MM.1S (cell line): Measurements from ENCODE around the gene LMNTD2.
A peak's percentile ranks its signal among the peaks of the same experiment; 100 is the strongest.

ENCODE experiments used
- DNase-seq: peaks from one replicate; pipeline ENCODE4 v3.0.0-alpha.2; 2015
- H2AFZ ChIP-seq: fragments of 300-600 bp; sonication (generic); 2 replicates; pipeline ENCODE4 v1.6.0; 2016; ENCODE audit warnings: antibody characterized with exemption, low read length
- H3F3A ChIP-seq: fragments of 300-600 bp; sonication (generic); 2 replicates; pipeline ENCODE4 v1.6.1; 2016; ENCODE audit warnings: mild to moderate bottlenecking, antibody characterized with exemption, low read length, moderate library complexity, mixed read lengths; ENCODE audit not compliant: insufficient read depth
- H3K27ac ChIP-seq: fragments of 300-600 bp; sonication (generic); 2 replicates; pipeline ENCODE4 v1.5.1; 2016; ENCODE audit warnings: mild to moderate bottlenecking, low read length
- H3K27me3 ChIP-seq: fragments of 300-600 bp; sonication (generic); replicated peaks from 2 replicates; pipeline ENCODE4 v1.6.0; 2016; ENCODE audit warnings: low read length; ENCODE audit not compliant: insufficient read depth
- H3K36me3 ChIP-seq: fragments of 300-600 bp; sonication (generic); replicated peaks from 2 replicates; pipeline ENCODE4 v1.6.1; 2016; ENCODE audit warnings: mild to moderate bottlenecking, low read length, mixed read lengths; ENCODE audit not compliant: insufficient read depth
- H3K4me1 ChIP-seq: fragments of 300-600 bp; sonication (generic); 2 replicates; pipeline ENCODE4 v1.6.1; 2016; ENCODE audit warnings: low read length, mixed read lengths
- H3K4me2 ChIP-seq: fragments of 300-600 bp; sonication (generic); 2 replicates; pipeline ENCODE4 v1.6.0; 2016; ENCODE audit warnings: low read depth, low read length
- H3K4me3 ChIP-seq: fragments of 300-600 bp; sonication (generic); 2 replicates; pipeline ENCODE4 v1.5.1; 2016; ENCODE audit warnings: low read length, mixed read lengths
- H3K79me2 ChIP-seq: fragments of 300-600 bp; sonication (generic); 2 replicates; pipeline ENCODE4 v1.6.1; 2016; ENCODE audit warnings: mixed run types, low read length, mixed read lengths
- H3K9ac ChIP-seq: fragments of 300-600 bp; sonication (generic); 2 replicates; pipeline ENCODE4 v1.6.1; 2016; ENCODE audit warnings: low read length, mixed read lengths
- H3K9me2 ChIP-seq: fragments of 300-600 bp; sonication (generic); replicated peaks from 2 replicates; pipeline ENCODE4 v1.6.1; 2016; ENCODE audit warnings: mild to moderate bottlenecking, low read length, mixed read lengths; ENCODE audit not compliant: insufficient read depth
- H3K9me3 ChIP-seq: fragments of 300-600 bp; sonication (generic); replicated peaks from 2 replicates; pipeline ENCODE4 v1.6.1; 2016; ENCODE audit warnings: mild to moderate bottlenecking, low read length, mixed read lengths; ENCODE audit not compliant: insufficient read depth
- H4K20me1 ChIP-seq: fragments of 300-600 bp; sonication (generic); 2 replicates; pipeline ENCODE4 v1.6.1; 2016; ENCODE audit warnings: mild to moderate bottlenecking, low read length, moderate library complexity, mixed read lengths; ENCODE audit not compliant: insufficient read depth
- CTCF ChIP-seq: fragments of 300-600 bp; sonication (generic); IDR thresholded peaks from 2 replicates; pipeline ENCODE4 v1.5.1; 2016; ENCODE audit warnings: antibody characterized with exemption, low read length, mixed read lengths
- EZH2 ChIP-seq: fragments of 300-600 bp; sonication (generic); optimal IDR thresholded peaks from 2 replicates; pipeline ENCODE3; 2017; ENCODE audit warnings: low read depth, mild to moderate bottlenecking, antibody characterized with exemption, low read length, mixed read lengths
- EZH2phosphoT487 ChIP-seq: fragments of 300-600 bp; sonication (generic); IDR thresholded peaks from 2 replicates; pipeline ENCODE4 v1.6.1; 2018; ENCODE audit warnings: antibody characterized with exemption, low read length

LMNTD2 gene

GRCh38 chr11:506995-507726 lies 53.4 kb downstream of the LMNTD2 start, which contains the start of gene RNH1:
RNH1 (minus strand) TSS chr11:507242; CDS start chr11:502162, 5,080 bp downstream.
- peak within 1 kb of the TSS; percentile 98 for H3K27ac ChIP-seq
- peaks cover 39% of the 10 kb centered on the region for H3K79me2 ChIP-seq
- peak; percentile 94 for DNase-seq
- H3K4me2 ChIP-seq = peak within 1 kb of the TSS; percentile 87
- H2AFZ ChIP-seq = peak within 1 kb of the TSS; percentile 86
- no peak for TF ChIP-seq EZH2phosphoT487
- TF ChIP-seq EZH2 = no peak
- no peak for TF ChIP-seq CTCF
- 0 out of 2 replicates have a peak, but pooled peaks cover 3% of the 10 kb centered on the region for H3F3A ChIP-seq
- H3K9me3 ChIP-seq = no peaks in the 10 kb centered on the region
- no peaks in the 10 kb centered on the region for H3K27me3 ChIP-seq
- no peaks in the 10 kb centered on the region for H3K4me1 ChIP-seq
- no peaks in the 10 kb centered on the region for H3K36me3 ChIP-seq
- H3K9ac ChIP-seq = peak within 1 kb of the TSS; percentile 100
- no peaks in the 10 kb centered on the region for H4K20me1 ChIP-seq
- H3K9me2 ChIP-seq = no peaks in the 10 kb centered on the region
- H3K4me3 ChIP-seq = peak within 1 kb of the TSS; percentile 94

GRCh38 chr11:506238-506994 lies 54.1 kb downstream of the LMNTD2 start:
- Histone ChIP-seq H3K4me2 (peak overlapping the region; percentile 87), H3K27ac (peak overlapping the region; percentile 98), H3K9me2 (no peaks in the 10 kb centered on the region), H3K36me3 (no peaks in the 10 kb centered on the region), H2AFZ (peak overlapping the region; percentile 86), H3F3A (0 out of 2 replicates have a peak, but pooled peaks cover 3% of the 10 kb centered on the region), H3K27me3 (no peaks in the 10 kb centered on the region), H3K4me3 (peak overlapping the region; percentile 94), H3K79me2 (peaks cover 45% of the 10 kb centered on the region), H4K20me1 (no peaks in the 10 kb centered on the region), H3K4me1 (no peaks in the 10 kb centered on the region), H3K9ac (peak overlapping the region; percentile 100), H3K9me3 (no peaks in the 10 kb centered on the region)
- peak; percentile 98 for DNase-seq
- TF ChIP-seq EZH2 = no peak
- TF ChIP-seq CTCF = no peak
- TF ChIP-seq EZH2phosphoT487 = no peak

- H3K27ac ChIP-seq = no peak overlapping the region
Measured at GRCh38 chr11:504994-505344, 55.6 kb downstream of the LMNTD2 start.

More at GRCh38 chr11:504994-505344, 55.6 kb downstream of the LMNTD2 start:
- Histone ChIP-seq H3K4me1 (no peaks in the 10 kb centered on the region), H3K4me2 (no peak overlapping the region), H3K9me3 (no peaks in the 10 kb centered on the region), H3K79me2 (peaks cover 45% of the 10 kb centered on the region), H3K27me3 (no peaks in the 10 kb centered on the region), H4K20me1 (no peaks in the 10 kb centered on the region), H3K9ac (no peak overlapping the region), H3F3A (0 out of 2 replicates have a peak, but pooled peaks cover 3% of the 10 kb centered on the region), H3K36me3 (no peaks in the 10 kb centered on the region; the same call in 1 of the 2 replicates), H3K4me3 (no peak overlapping the region), H2AFZ (no peak overlapping the region), H3K9me2 (no peaks in the 10 kb centered on the region)
- DNase-seq = no peak
- TF ChIP-seq CTCF = no peak
- TF ChIP-seq EZH2phosphoT487 = no peak
- no peak for TF ChIP-seq EZH2
